ENCODE measurements around the gene CHMP6.

Gene CHMP6

GRCh38 chr17:80992077-80992947 is 671 bp downstream of the CHMP6 start:
- in situ Hi-C loops (cut with MboI; ENCODE audit: low sequenced_read_pairs), result no loop called here

DNA sequence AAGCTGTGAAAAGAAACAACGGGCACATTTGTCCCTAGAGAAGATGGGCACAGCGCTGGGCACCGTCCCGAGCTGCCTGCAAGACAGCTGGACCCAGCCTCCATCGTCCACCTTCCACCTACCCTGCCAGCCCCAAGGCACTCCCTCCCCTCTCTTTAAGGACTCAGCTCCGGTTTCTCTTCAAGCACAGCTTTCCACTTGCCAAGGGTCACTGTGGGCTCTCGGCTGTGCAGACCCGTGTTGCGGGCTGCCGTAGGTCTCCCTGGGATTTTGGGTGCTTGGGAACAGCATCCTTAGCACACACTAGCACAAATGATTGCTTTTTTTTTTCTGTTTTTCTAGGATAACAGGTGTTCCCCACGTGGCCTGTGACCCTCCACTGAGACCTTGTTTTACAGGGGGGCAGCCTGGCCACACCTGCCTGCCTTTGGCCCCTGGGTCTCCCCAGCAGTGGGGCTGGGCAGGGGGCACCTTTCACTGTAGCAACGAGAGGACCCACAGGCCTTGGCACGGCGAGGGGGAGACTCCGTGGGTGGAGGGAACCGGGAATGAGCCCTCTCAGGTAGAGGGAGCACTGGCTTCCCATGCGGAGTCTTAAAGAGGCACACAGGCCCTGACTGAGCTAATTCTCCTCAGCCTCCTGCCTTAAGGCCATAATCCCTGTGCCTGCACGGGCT is 1.4 kb downstream of the CHMP6 start:
- in situ Hi-C loops (cut with MboI; ENCODE audit: low sequenced_read_pairs), result no loop called here

DNA sequence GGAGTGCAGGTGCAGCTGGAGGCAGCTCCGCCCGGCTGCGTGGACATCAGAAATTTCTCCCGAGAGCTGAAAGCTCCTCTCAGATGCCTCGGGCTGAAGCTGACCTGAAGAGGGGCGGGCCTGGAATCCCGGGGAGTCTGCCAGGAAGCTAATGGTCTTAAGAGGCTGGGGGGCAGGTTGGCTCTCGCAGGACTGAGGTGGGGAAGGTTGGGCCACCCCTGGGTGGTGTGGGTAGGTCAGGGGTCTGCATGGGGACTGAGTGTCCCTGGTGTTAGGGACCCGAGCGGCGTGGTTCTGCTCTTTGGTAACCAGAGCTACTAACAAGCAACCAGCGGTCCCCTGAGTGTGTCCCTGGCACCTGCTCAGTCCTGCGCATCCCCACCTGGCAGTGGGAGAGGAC is 3.5 kb downstream of the CHMP6 start:
- in situ Hi-C loops (cut with MboI; ENCODE audit: low sequenced_read_pairs), result no loop called here

- in situ Hi-C loops (cut with MboI; ENCODE audit: low sequenced_read_pairs), result no loop called here
These were observed 5.0 kb downstream of the CHMP6 start for GRCh38 chr17:80996422-80997305.

- in situ Hi-C loops (cut with MboI; ENCODE audit: low sequenced_read_pairs), result no loop called here
These were observed 5.9 kb downstream of the CHMP6 start for GRCh38 chr17:80997424-80998117.

- in situ Hi-C loops (cut with MboI; ENCODE audit: low sequenced_read_pairs), result no loop called here
These were observed 6.6 kb downstream of the CHMP6 start for GRCh38 chr17:80998118-80998747.

GRCh38 chr17:80998748-80999535 is 7.3 kb downstream of the CHMP6 start:
- in situ Hi-C loops (cut with MboI; ENCODE audit: low sequenced_read_pairs), result no loop called here

- in situ Hi-C loops (cut with MboI; ENCODE audit: low sequenced_read_pairs), result no loop called here
These were observed 8.1 kb downstream of the CHMP6 start for GRCh38 chr17:80999536-81000333.

DNA sequence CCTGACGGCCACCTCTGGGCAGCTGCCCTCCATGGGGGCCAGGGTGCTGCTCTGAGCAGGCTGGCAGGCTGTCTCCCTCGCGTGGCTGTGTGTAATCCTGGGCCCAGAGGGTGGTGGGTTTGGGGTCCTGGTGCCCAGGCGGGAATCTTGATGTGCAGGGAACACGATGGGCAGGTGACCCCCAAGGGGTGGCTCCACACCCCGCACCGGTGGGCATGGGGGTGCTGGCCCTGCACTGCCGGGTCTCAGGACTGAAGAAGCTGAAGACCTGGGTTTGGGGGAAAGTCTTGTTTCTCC is 8.6 kb downstream of the CHMP6 start:
- in situ Hi-C loops (cut with MboI; ENCODE audit: low sequenced_read_pairs), result no loop called here

GRCh38 chr17:81000631-81001357 is 9.2 kb downstream of the CHMP6 start:
- in situ Hi-C loops (cut with MboI; ENCODE audit: low sequenced_read_pairs), result no loop called here

GRCh38 chr17:81002013-81002384 is 10.4 kb downstream of the CHMP6 start:
- in situ Hi-C loops (cut with MboI; ENCODE audit: low sequenced_read_pairs), result no loop called here

- in situ Hi-C loops (cut with MboI; ENCODE audit: low sequenced_read_pairs), result no loop called here
These were observed 11.0 kb downstream of the CHMP6 start for GRCh38 chr17:81002409-81003361.

GRCh38 chr17:81003711-81004475 is 12.3 kb downstream of the CHMP6 start:
- in situ Hi-C loops (cut with MboI; ENCODE audit: low sequenced_read_pairs), result no loop called here

GRCh38 chr17:81006891-81007290 is 15.2 kb downstream of the CHMP6 start:
- in situ Hi-C loops (cut with MboI; ENCODE audit: low sequenced_read_pairs), result no loop called here

- in situ Hi-C loops (cut with MboI; ENCODE audit: low sequenced_read_pairs), result no loop called here
These were observed 16.5 kb downstream of the CHMP6 start for GRCh38 chr17:81008140-81008539.

DNA sequence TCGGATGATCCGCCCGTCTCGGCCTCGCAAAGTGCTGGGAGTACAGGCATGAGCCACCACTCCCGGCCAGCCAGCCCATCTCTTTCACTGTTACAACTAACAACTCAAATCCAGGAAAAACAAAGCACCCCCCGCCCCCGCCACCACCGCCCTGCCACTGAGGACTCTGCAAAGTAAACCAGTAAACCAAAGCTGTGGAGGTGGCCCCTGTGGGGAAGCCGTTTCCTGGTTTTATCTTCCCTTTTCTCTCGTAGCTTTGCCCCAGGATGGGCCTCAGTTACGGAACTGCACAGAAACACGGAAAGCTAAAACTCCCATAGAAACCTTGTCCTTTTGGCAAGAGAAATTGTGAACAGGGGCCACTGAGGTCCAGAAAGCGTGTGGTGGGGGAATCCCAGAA is 17.5 kb downstream of the CHMP6 start:
- in situ Hi-C loops (cut with MboI; ENCODE audit: low sequenced_read_pairs), result no loop called here
